A549 (cell line): ENCODE data around the gene BSPRY. TPM values are rescaled to one million over a fixed set of nuclear protein-coding genes. Genes with fewer than 3 reads are reported as not detected.

ENCODE experiments used
- ATAC-seq, 2 experiments: fragments of 200-7000 bp in 1 of 2; fragments of >200 bp in 1 of 2; cut with Nextera tagmentation in 1 of 2; cut with Tn5 transposase in 1 of 2; 3 replicates each; pipeline versions ENCODE4 v1.8.0 to v1.9.1; 2018 to 2020; ENCODE audit warnings: mild to moderate bottlenecking in 1 of 2, moderate library complexity in 1 of 2
- CTCF ChIA-PET: fragments of 300-600 bp; sonication (Branson Sonifier 250); formaldehyde crosslinking; extraction: SDS; loops from one replicate; lab custom pipeline; 2021; ENCODE audit warnings: antibody characterized with exemption, inconsistent platforms; lab: Yijun Ruan, JAX
- POLR2A ChIA-PET: fragments of 350-600 bp; formaldehyde crosslinking; extraction: SDS; loops from one replicate; lab custom pipeline; 2021; ENCODE audit warnings: antibody characterized with exemption, inconsistent platforms; lab: Yijun Ruan, JAX
- DNase-seq, 2 experiments: peaks; one replicate each; pipeline versions ENCODE4 v3.0.0 to v3.0.0-alpha.2; 2011 to 2016; ENCODE audit warnings: low read depth in 1 of 2, low spot score in 1 of 2
- FAIRE-seq: peaks from 2 replicates; lab custom pipeline; 2011; peaks lifted over from hg19 to GRCh38; lab: Jason Lieb, UNC
- H3K27ac ChIP-seq, 2 experiments: fragments of >200 bp; sonication (Bioruptor Twin); formaldehyde crosslinking; 3 replicates each; pipeline ENCODE4 v1.5.1; 2016 to 2017
- H3K4me1 ChIP-seq: fragments of >200 bp; sonication (Bioruptor Twin); formaldehyde crosslinking; 3 replicates; pipeline ENCODE4 v1.6.1; 2016
- H3K4me2 ChIP-seq: fragments of >200 bp; sonication (Bioruptor Twin); formaldehyde crosslinking; 3 replicates; pipeline ENCODE4 v1.6.1; 2016
- H3K4me3 ChIP-seq: fragments of >200 bp; sonication (Bioruptor Twin); formaldehyde crosslinking; 3 replicates; pipeline ENCODE4 v1.5.1; 2016
- H3K9me3 ChIP-seq: fragments of >200 bp; sonication (Bioruptor Twin); formaldehyde crosslinking; 3 replicates; pipeline ENCODE4 v1.6.1; 2016
- BHLHE40 ChIP-seq: IDR thresholded peaks from 2 replicates; pipeline ENCODE4 v1.6.1; 2012; ENCODE audit warnings: low read depth, low read length, inconsistent platforms
- CBX8 ChIP-seq: fragments of 200-600 bp; sonication (generic); IDR thresholded peaks from 2 replicates; pipeline ENCODE4 v1.6.1; 2016
- CHD2 ChIP-seq: fragments of 150-350 bp; IDR thresholded peaks from 2 replicates; pipeline ENCODE4 v1.6.1; 2014; ENCODE audit warnings: low read length; ENCODE audit not compliant: partially characterized antibody
- CHD4 ChIP-seq: fragments of 200-600 bp; sonication (generic); IDR thresholded peaks from 2 replicates; pipeline ENCODE4 v1.6.1; 2016; ENCODE audit warnings: antibody characterized with exemption, mild to moderate bottlenecking, borderline replicate concordance
- EHMT2 ChIP-seq: fragments of 200-600 bp; sonication (generic); IDR thresholded peaks from 2 replicates; pipeline ENCODE4 v1.6.1; 2016; ENCODE audit warnings: antibody characterized with exemption, low read depth, mild to moderate bottlenecking, moderate library complexity
- FOSB ChIP-seq: fragments of 250-450 bp; sonication (Bioruptor Pico); IDR thresholded peaks from 2 replicates; pipeline ENCODE4 v1.5.0; 2020; ENCODE audit warnings: mild to moderate bottlenecking, moderate library complexity
- FOSL2 ChIP-seq, 2 experiments: fragments of 450-650 bp in 1 of 2; fragments of >200 bp in 1 of 2; sonication (Bioruptor Twin) in 1 of 2; formaldehyde crosslinking; IDR thresholded peaks; 2 replicates each; pipeline versions ENCODE4 v1.5.0 to v1.6.1; 2016 to 2020; ENCODE audit warnings: mild to moderate bottlenecking in 1 of 2, moderate library complexity in 1 of 2
- HEYL ChIP-seq: fragments of 250-450 bp; sonication (Bioruptor Pico); IDR thresholded peaks from 2 replicates; pipeline ENCODE4 v1.8.0; 2021; ENCODE audit warnings: mild to moderate bottlenecking, moderate library complexity
- HOXB5 ChIP-seq: fragments of 250-450 bp; sonication (Bioruptor Pico); IDR thresholded peaks from 2 replicates; pipeline ENCODE4 v1.5.0; 2020; ENCODE audit warnings: mild to moderate bottlenecking, moderate library complexity
- JUNB ChIP-seq: fragments of >200 bp; sonication (Bioruptor Twin); formaldehyde crosslinking; IDR thresholded peaks from 2 replicates; pipeline ENCODE4 v1.6.1; 2016
- KDM5A ChIP-seq: fragments of 200-600 bp; sonication (generic); IDR thresholded peaks from 2 replicates; pipeline ENCODE4 v1.6.1; 2016; ENCODE audit warnings: antibody characterized with exemption, mild to moderate bottlenecking
- MYC ChIP-seq: IDR thresholded peaks from 2 replicates; pipeline ENCODE4 v1.6.1; 2012; ENCODE audit warnings: mild to moderate bottlenecking, inconsistent platforms, low read length, improper control_type of control experiment, borderline replicate concordance
- PBX3 ChIP-seq: IDR thresholded peaks from 2 replicates; pipeline ENCODE4 v1.6.1; 2012
- RCOR1 ChIP-seq: fragments of 150-350 bp; IDR thresholded peaks from 2 replicates; pipeline ENCODE4 v1.6.1; 2014; ENCODE audit warnings: antibody characterized with exemption, low read length, low read depth
- REST ChIP-seq: fragments of 200-600 bp; sonication (generic); IDR thresholded peaks from 2 replicates; pipeline ENCODE4 v1.6.1; 2016; ENCODE audit warnings: antibody characterized with exemption, mild to moderate bottlenecking, moderate library complexity
- TFCP2L1 ChIP-seq: fragments of 250-450 bp; sonication (Bioruptor Pico); IDR thresholded peaks from 2 replicates; pipeline ENCODE4 v1.5.0; 2021; ENCODE audit warnings: mild to moderate bottlenecking
- TP53 ChIP-seq: fragments of 250-450 bp; sonication (Bioruptor Pico); IDR thresholded peaks from 2 replicates; pipeline ENCODE4 v1.5.0; 2021; ENCODE audit warnings: mild to moderate bottlenecking, moderate library complexity
- ZFP36 ChIP-seq: fragments of 450-650 bp; IDR thresholded peaks from 2 replicates; pipeline ENCODE4 v1.6.1; 2014; ENCODE audit warnings: borderline replicate concordance; ENCODE audit not compliant: partially characterized antibody
- ZNF302 ChIP-seq: fragments of 250-450 bp; sonication (Bioruptor Pico); IDR thresholded peaks from 2 replicates; pipeline ENCODE4 v1.9.0; 2021; ENCODE audit warnings: inconsistent platforms, mild to moderate bottlenecking, moderate library complexity
- ZSCAN20 ChIP-seq: fragments of 250-450 bp; sonication (Bioruptor Pico); IDR thresholded peaks from 2 replicates; pipeline ENCODE4 v1.8.0; 2022; ENCODE audit warnings: mild to moderate bottlenecking, moderate library complexity
- WGBS: methylation state at CpG from one replicate; pipeline ENCODE4 v1.1.6; 2017; ENCODE audit errors: missing lambda C conversion rate; 5-methylcytosine and 5-hydroxymethylcytosine counted together
- polyA plus RNA-seq, 4 experiments: library from polyadenylated mRNA; depleted of rRNA in 3 of 4; stranded (reverse); fragments of >200 nt; fragmentation: RNase III in 1 of 4; extraction: RNeasy Plus Mini Kit Qiagen cat#74134 plus additional on column Dnase treatment in 1 of 4; gene quantifications; 2 replicates in 3 of 4; 3 replicates in 1 of 4; pipeline ENCODE4 v1.2.3, GENCODE V29; 2011 to 2017
- TF ChIP-seq, protein P1 (sequence below): IDR thresholded peaks from 2 replicates; pipeline ENCODE4 v1.6.1; 2012

Gene BSPRY
- polyA plus RNA-seq, 2 of the 4 experiments (the other 2 are of a cell fraction), result 0.05 to 0.06 TPM

- POLR2A ChIA-PET, result no interaction called here
- Histone ChIP-seq H3K9me3 (no peaks in the 10 kb centered on the region), H3K27ac (no peak overlapping the region), H3K4me3 (no peak overlapping the region), H3K4me1 (0 out of 3 replicates have a peak, but pooled peaks cover 4% of the 10 kb centered on the region), H3K4me2 (no peak overlapping the region)
- no peak for TF ChIP-seq KDM5A
- no peak for TF ChIP-seq HEYL (CRISPR knock-in tag)
- no peak for TF ChIP-seq CHD4
- no peak for TF ChIP-seq ZSCAN20 (CRISPR knock-in tag)
- TF ChIP-seq RCOR1, result no peak
- ATAC-seq, result no peak
- DNase-seq, result no peak
- CTCF ChIA-PET, result interaction anchor here (1.5 to 2.6 kb wide), 2 partner anchors 60 to 68 kb away, joined by 3 to 14 read pairs; partner anchors contain the start of gene ALAD
- 76% methylated on average over 9 of the region's 9 CpGs for WGBS
- FAIRE-seq, result no peak
Observed at GRCh38 chr9:113341712-113342410, 7.5 kb upstream of the BSPRY start.

- DNase-seq (no peak), FAIRE-seq (no peak), ATAC-seq (no peak)
- ChIA-PET POLR2A (no interaction called here), CTCF (interaction anchor here (1.2 kb wide), 1 partner anchor 16 kb away, joined by 3 read pairs; no protein-coding TSS in a partner anchor)
- TF ChIP-seq EHMT2 (no peak), HOXB5 (no peak), TFCP2L1 (CRISPR knock-in tag) (no peak)
- TF ChIP-seq, protein P1, sequence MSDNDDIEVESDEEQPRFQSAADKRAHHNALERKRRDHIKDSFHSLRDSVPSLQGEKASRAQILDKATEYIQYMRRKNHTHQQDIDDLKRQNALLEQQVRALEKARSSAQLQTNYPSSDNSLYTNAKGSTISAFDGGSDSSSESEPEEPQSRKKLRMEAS, result no peak
- Histone ChIP-seq H3K4me1 (0 out of 3 replicates have a peak, but pooled peaks cover 4% of the 10 kb centered on the region), H3K4me3 (no peak overlapping the region), H3K4me2 (no peak overlapping the region), H3K27ac (no peak overlapping the region), H3K9me3 (no peaks in the 10 kb centered on the region)
- WGBS, result 44% methylated on average over 1 of the region's 1 CpG
Observed at GRCh38 chr9:113343732-113344231, 5.6 kb upstream of the BSPRY start.

GRCh38 chr9:113345190-113345589, 4.2 kb upstream of the BSPRY start:
- TF ChIP-seq TP53 (no peak), ZNF302 (CRISPR knock-in tag) (no peak), FOSB (CRISPR knock-in tag) (no peak)
- Histone ChIP-seq H3K9me3 (no peaks in the 10 kb centered on the region), H3K4me3 (no peak overlapping the region), H3K27ac (no peak overlapping the region), H3K4me1 (peaks cover 6% of the 10 kb centered on the region; the same call in 1 of the 3 replicates), H3K4me2 (no peak overlapping the region)
- WGBS, result 71% methylated on average over 2 of the region's 2 CpGs
- DNase-seq (no peak), FAIRE-seq (no peak), ATAC-seq (no peak)
- CTCF ChIA-PET, result interaction anchor here (1.6 kb wide), 1 partner anchor 56 kb away, joined by 6 read pairs; the partner anchor contains the start of gene ALAD
- POLR2A ChIA-PET, result no interaction called here

GRCh38 chr9:113345671-113346070, 3.7 kb upstream of the BSPRY start:
- TF ChIP-seq BHLHE40, result no peak
- TF ChIP-seq FOSL2 (IDR thresholded peaks at IDR 0.05), result no peak
- TF ChIP-seq FOSL2 (CRISPR knock-in tag; IDR thresholded peaks at IDR 0.05), result no peak
- no peak for TF ChIP-seq PBX3
- TF ChIP-seq FOSB (CRISPR knock-in tag), result no peak
- no peak for TF ChIP-seq EHMT2
- no peak for TF ChIP-seq KDM5A
- no peak for TF ChIP-seq CHD2
- TF ChIP-seq JUNB, result no peak
- TF ChIP-seq ZFP36, result no peak
- TF ChIP-seq CBX8, result no peak
- no peak for TF ChIP-seq REST
- TF ChIP-seq MYC, result no peak
- ChIA-PET CTCF (interaction anchor here (1.3 to 1.6 kb wide), 2 partner anchors 26 to 55 kb away, joined by 4 to 6 read pairs; partner anchors contain the start of gene ALAD), POLR2A (no interaction called here)
- Histone ChIP-seq H3K27ac (no peak overlapping the region), H3K4me2 (no peak overlapping the region), H3K4me3 (no peak overlapping the region), H3K4me1 (peaks cover 6% of the 10 kb centered on the region; the same call in 1 of the 3 replicates), H3K9me3 (no peaks in the 10 kb centered on the region)
- no peak for ATAC-seq
- WGBS, result 58% methylated on average over 1 of the region's 1 CpG
- DNase-seq, result no peak
- no peak for FAIRE-seq
